LNCaP clone FGC (cell line): ENCODE measurements around the gene QDPR.
A peak's percentile ranks its signal among the peaks of the same experiment; 100 is the strongest.

Source experiments
- DNase-seq: peaks from one replicate; pipeline ENCODE4 v3.0.0-alpha.2; 2011; ENCODE audit warnings: low read depth
- H3K4me3 ChIP-seq: 2 replicates; pipeline ENCODE4 v1.5.1; 2011; ENCODE audit warnings: mild to moderate bottlenecking, low read depth, low read length, control low read depth
- TF ChIP-seq, protein P1 (sequence below): IDR thresholded peaks from 2 replicates; pipeline ENCODE4 v1.5.1; 2012; ENCODE audit warnings: mild to moderate bottlenecking; ENCODE audit not compliant: control insufficient read depth, insufficient read depth; ENCODE audit errors: extremely low read depth

Gene QDPR

DNA sequence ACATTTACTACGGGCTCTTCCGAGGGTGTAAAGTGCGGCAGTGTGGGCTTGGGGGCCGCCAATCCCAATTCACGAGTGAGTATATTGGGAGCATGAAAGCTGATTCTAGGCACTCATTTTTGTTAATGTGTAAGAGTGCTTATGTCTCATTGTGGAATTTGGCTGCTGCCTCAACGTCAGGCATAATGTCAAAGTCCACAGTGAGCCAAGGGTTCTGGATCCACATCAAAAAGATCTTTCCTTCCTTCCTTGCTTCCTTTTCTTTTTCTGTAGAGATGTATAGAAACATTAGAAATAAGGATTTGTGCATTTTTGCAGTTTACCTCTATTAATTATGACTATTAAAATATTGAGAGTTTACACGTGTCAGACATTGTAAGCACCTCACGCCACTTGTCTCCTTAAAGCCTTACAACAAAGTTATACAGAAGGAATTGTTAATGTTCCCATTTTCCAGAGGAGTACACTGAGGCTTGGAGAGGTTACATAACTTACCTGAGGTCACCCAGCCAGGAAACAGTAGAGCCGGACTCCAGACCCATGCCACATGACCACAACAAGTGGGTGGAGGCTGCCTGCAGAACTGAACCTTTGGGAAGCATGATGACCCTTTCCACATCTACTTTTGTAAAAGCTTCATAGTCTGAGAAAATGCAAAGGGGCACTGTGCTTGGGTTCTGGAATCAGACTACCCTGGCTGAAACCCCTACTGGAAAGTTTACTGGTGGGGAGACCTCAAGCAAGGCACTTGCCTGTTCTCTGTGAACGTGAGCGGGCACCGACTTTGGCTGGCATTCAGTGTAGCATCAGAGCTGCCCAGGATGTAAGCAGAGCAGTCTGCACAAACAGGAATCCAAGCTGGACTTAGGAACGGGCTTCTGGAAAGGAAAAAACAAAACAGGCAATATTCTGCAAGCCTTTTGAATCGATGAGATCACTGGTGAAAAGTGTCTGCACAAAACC lies 3.8 kb upstream of the QDPR start:
- DNase-seq: peak; percentile 31
- TF ChIP-seq, protein P1, sequence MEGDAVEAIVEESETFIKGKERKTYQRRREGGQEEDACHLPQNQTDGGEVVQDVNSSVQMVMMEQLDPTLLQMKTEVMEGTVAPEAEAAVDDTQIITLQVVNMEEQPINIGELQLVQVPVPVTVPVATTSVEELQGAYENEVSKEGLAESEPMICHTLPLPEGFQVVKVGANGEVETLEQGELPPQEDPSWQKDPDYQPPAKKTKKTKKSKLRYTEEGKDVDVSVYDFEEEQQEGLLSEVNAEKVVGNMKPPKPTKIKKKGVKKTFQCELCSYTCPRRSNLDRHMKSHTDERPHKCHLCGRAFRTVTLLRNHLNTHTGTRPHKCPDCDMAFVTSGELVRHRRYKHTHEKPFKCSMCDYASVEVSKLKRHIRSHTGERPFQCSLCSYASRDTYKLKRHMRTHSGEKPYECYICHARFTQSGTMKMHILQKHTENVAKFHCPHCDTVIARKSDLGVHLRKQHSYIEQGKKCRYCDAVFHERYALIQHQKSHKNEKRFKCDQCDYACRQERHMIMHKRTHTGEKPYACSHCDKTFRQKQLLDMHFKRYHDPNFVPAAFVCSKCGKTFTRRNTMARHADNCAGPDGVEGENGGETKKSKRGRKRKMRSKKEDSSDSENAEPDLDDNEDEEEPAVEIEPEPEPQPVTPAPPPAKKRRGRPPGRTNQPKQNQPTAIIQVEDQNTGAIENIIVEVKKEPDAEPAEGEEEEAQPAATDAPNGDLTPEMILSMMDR: no peak
- no peak overlapping the region for H3K4me3 ChIP-seq

DNA sequence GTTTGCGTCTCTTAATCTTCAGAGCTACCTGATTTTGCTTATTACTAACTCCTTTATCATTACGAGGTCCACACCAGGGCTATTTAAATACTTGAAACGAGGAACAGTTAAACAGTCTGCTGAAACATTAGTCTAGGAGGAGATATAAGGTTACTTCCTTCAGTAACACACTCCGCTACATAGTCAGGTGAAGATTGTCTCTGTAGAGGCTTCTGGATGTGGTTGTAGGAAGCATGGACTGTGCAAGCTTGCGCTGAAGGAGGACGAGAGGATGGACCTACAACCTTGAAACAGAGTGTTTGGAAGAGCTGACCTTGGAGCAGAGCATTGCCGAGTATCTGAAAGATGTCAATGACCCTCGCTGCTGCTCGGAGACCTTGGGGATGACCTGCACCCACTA lies 3.0 kb upstream of the QDPR start, which contains the start of gene CLRN2:
CLRN2 (plus strand) TSS at position 301 of the 400 bp plus-strand sequence. CDS start 102 bp downstream, outside the sequence.
- no peak for DNase-seq
- TF ChIP-seq, protein P1: no peak
- H3K4me3 ChIP-seq: no peak within 1 kb of the TSS

DNA sequence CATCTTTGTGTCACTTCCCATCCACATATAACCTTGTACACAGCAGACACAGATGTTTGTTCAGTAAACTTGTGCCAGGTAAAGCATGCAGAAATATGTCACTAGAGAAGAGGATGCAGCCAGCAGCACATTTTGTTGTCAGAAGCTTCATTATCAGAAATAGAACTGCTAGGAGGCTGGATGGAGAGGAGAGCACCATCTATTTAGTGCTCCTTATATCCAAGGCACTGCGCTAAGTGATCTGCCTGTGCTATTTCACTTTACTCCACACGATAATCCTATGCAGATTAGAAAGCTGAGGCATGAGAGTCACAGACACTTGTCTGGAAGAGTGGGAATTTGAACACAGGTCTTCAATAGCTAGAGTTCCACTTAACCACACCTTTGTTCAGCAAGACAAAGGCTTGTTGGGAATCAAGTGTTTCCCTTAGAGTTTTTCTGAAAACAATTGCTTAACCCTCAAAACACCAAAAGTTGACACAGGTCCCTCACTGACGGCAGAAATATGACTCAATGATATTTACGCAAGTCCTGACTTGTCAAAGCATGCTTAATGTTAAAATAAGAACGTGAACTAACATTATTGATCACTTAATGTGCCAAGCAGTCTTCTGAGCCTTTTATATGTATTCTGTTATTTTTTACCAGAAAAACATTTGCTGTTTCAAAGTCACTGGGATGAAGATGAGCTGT lies 1.2 kb upstream of the QDPR start:
- DNase-seq: no peak
- TF ChIP-seq, protein P1: no peak
- no peak overlapping the region for H3K4me3 ChIP-seq

DNA sequence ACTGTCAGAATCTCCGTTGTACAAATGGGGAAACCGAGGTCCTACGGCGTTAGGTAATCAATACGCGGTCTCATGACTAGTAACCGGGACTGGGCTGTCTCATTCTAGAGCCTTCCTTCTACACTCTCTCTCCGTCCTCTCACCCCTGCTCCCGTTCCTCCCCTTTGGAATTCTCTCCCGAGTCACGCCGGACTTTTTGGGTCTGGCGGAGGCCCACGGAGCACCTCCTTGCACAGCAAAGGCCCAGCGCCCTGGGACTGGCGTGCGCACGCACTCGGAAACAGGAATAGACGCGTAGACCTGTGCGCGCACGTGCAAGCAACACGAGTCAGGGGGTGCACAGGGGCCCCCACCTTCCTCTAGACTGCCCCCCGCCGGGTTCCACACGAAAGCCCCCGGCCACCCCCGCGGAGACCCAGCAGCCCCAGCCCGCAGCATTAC lies 361 bp downstream of the QDPR start:
- DNase-seq: no peak
- TF ChIP-seq, protein P1: no peak
- H3K4me3 ChIP-seq: peak overlapping the region; percentile 62

DNA sequence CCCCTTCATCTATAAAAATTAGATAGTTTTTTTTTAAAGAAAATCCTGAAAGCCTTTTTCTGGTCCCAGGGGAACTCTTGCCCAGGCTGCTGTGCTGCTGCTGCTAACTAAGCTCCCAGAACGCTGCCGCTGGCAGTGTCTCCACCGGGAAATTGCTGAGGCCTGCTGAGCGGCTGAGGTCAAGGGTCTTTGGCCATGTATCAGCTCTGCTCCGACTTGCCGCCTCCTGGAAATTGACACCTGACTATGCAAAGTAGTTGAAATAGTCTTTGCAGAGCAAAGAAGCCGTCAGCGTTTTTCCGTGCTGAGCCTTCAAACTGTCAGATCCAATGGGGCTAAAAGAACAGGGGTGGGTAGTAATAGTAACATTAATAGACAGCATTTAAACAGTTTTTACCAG lies 839 bp downstream of the QDPR start:
- peak overlapping the region; percentile 62 for H3K4me3 ChIP-seq
- TF ChIP-seq, protein P1: no peak
- no peak for DNase-seq

DNA sequence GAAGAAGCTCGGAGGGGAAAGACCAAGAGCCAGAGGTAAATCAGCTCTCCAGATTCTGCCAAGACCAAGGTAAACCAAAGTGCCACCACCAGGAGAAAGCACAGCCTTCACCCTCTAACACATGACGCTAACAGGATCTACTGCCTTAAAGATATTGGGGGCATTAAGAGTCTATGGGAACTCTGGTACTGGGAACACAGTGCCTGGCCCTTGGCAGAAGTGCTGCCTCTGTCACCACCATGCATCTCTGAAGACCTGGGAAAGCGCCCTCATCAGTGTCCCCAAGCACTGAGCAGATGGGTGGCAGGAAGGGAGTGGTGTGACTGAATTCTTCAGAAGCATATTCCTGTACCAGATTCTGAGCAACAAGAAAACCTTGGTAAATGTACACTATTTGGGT lies 1.3 kb downstream of the QDPR start:
- H3K4me3 ChIP-seq: no peak overlapping the region
- TF ChIP-seq, protein P1: no peak

More for the DNA sequence above, 1.3 kb downstream of the QDPR start:
- no peak for DNase-seq
